Activated CD8-positive, alpha-beta memory T cell treated with anti-CD3 and anti-CD28 coated beads for 48 hours (primary cell): ENCODE measurements around the gene LHX1.

Source experiments
- DNase-seq, 3 experiments: peaks; one replicate each; pipeline ENCODE4 v3.0.0-alpha.2; 2020; ENCODE audit warnings: low read depth in 2 of 3, low spot score in 2 of 3

LHX1 gene

DNA sequence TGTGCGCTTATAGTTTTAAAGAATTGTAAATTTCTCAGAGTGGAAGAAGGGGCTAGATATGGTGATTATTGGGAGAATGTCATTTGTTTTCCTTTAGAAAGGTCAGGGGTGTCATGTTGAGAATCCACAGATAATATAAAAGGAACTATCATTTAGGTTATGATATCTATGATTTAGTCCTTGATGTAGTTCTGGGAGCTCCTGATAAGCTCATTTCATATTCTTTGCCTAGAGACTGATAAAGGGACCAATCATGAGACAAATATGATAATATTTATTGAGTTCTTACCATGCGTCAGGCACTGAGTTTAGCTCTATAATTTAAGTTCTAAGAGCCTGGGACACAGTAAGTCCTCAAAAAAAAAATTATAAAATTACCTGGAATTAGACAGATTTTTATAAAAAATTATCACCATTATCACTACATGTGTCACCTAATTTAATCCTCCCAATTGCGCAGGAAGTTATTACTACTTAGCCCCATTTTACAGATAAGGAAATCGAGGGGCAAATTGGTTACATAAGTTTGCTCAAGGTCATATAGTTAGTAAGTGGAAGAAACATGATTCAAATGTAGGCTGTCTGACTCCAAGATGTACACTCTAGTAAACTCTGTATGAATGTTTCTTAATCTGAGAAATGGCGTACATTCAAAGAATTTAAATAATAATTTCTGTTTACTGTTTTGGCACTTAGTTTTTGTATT is 14.0 kb downstream of the LHX1 start:
- no peak for DNase-seq

- no peak for DNase-seq
These were observed 34.2 kb downstream of the LHX1 start for GRCh38 chr17:36971508-36971907.

- DNase-seq, result no peak
These were observed 35.0 kb downstream of the LHX1 start for GRCh38 chr17:36972186-36972700.

GRCh38 chr17:36972905-36973304 is 35.6 kb downstream of the LHX1 start:
- DNase-seq, result no peak

- DNase-seq, result no peak
These were observed 38.7 kb downstream of the LHX1 start for GRCh38 chr17:36975922-36976515.

DNA sequence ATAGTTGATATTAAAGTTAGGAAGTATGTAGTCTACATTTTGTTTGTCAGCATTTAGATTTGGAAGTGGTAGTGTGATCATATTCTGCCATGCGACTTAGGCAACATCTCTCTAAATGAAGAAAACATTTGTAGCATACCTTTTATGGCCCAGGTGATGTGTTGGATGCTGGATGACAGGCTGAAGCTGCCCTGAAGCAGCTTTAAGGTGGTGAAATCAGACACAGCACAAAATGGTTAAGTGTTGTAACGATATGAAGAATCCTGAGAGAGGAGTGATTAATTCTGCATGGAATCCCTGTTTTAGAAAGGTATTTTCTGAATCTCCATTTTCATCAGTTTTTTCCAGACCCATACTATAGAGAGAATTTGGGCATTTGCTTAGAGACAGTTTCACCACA is 39.8 kb downstream of the LHX1 start:
- DNase-seq, result no peak

GRCh38 chr17:36977568-36977967 is 40.3 kb downstream of the LHX1 start:
- DNase-seq, result no peak

DNA sequence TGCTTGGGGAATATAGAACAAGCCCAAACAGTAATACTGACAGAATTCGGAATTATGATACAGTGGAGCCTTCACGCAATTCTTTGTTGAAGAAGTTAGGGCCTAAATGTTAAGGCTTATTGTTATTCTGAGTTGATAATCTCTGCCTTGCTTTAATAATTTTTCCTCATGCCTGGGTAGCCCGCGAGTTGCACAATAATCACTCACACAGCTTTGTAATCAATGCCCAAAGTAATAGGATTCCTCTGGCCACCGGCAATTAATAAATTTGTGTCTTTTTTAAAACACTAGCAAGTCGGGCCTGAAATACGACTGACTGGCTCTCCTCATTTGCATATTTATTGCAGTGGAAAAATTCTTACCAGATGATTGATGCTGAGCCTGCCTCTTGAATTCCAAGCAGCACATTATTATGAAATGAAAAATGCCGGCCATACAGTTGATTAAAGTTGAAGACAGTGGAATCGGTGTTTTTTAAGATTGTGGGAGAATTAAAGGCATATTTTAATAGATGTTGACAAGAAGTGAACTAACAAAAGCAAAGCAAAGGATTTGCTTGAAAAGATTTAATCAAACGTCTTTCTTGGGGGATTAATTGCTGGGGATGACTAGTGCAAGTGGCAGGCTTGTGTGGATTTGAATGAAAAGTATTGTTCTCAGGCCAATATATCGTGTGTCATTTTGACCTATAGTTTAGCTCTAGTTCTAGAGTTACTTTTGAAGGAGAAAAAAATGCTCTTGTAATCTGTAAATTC is 41.7 kb downstream of the LHX1 start:
- no peak for DNase-seq

DNA sequence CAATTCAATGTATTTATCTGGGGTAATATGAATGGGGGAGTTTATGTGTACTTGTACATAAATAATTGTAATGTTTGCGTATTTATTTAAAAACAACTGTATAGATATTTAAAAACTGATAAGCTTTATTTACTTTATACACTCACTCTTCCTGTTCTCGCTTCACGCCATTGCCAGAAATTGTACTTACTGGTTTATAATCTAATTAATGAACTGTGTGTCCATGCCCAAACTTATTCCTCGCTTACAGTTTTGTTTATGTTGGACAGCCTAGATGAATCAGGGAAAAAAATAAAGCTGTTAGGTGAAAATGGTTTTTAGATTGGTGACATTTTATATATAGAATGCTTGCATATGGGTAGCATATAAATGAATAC is 42.3 kb downstream of the LHX1 start:
- no peak for DNase-seq

DNA sequence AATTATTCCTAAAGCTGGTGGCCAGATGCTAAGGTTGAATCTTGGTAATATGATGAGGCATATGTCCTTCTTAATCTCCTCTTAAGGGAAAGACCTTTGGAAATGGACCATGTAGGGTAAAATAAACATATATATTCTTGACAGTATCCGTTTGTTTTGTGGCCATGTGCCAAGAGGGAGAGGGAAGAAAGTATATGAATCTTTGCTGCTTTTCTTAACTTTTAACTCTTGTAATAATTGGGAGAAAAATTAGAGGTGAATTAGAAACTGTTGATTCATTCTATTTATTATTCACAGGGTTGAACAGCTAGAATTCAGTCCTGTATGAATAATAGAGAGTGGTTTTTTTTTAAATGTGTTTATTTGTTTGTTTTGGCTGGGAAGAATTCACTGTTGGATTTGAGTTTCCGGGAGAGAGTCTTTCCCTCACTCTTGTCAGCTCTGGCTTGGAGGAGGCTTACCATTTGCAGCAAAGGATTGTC is 43.0 kb downstream of the LHX1 start:
- no peak for DNase-seq

- DNase-seq, result no peak
These were observed 46.3 kb downstream of the LHX1 start for GRCh38 chr17:36983618-36984017.

GRCh38 chr17:36989173-36989572 is 51.9 kb downstream of the LHX1 start:
- DNase-seq, result no peak

DNA sequence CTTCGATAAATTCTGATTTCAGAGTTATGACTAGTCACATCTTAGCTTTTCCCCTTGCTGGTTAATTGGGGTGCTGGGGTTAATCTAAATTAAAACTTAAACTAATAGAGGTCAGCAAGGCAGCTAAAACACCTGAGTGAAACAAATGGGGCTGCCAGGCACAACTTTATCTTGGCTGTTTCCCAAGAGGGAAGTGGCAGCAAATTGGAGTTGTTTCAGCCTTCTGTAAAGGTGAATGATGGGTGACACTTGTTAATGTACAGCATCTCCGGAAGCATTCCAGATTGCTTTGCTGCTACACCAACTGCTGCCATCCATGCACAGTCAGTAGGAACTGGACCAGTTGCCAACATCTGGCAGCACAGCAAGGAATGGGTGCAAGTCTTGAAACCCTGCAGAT is 55.4 kb downstream of the LHX1 start:
- DNase-seq, result no peak

DNA sequence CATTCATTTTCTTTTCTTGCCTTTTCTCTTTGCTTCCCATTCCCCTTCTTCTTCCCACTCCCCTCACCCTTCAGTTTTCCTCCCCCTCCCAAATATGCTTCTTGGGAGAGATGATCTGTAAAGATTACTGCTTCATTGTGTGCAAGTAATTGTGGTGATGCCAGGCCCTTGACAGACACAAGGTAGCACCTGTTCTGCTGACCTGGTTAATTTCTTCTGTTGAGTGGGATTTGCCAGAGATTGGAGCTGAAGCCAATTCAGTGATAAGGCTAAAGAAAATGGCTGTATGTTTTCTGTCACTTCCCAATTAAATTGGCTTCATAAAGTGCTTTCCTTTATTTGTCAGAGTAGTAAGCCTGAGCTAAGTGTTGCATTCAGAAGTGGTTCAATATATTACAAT is 56.0 kb downstream of the LHX1 start:
- no peak for DNase-seq
